SK-MEL-5 (cell line): ENCODE measurements around the gene FTSJ3. TPM values are rescaled to one million over a fixed set of nuclear protein-coding genes. Genes with fewer than 3 reads are reported as not detected.
"Not testable (repeated sequence)": the region's sequence is repeated elsewhere in the genome, so short reads cannot be mapped to it uniquely, and the experiment has no call there.

Experiments used
- DNase-seq: peaks from one replicate; pipeline ENCODE4 v3.0.0-alpha.2; 2016; ENCODE audit warnings: low read depth, low spot score
- in situ Hi-C: cut with HindIII; loops from 2 replicates; pipeline ENCODE4 v1.10.0; 2016; ENCODE audit warnings: low sequenced_read_pairs, high pct_unique_total_duplicates, low pct_unique_long_range_greater_than_20kb
- total RNA-seq: library from RNA; depleted of rRNA; stranded (reverse); fragments of >200 nt; shearing (Covaris generic); gene quantifications from 2 replicates; pipeline ENCODE4 v1.2.3, GENCODE V29; 2014

FTSJ3 gene
- total RNA-seq, 1 experiment from 2014 or later = 51.6 TPM

DNA sequence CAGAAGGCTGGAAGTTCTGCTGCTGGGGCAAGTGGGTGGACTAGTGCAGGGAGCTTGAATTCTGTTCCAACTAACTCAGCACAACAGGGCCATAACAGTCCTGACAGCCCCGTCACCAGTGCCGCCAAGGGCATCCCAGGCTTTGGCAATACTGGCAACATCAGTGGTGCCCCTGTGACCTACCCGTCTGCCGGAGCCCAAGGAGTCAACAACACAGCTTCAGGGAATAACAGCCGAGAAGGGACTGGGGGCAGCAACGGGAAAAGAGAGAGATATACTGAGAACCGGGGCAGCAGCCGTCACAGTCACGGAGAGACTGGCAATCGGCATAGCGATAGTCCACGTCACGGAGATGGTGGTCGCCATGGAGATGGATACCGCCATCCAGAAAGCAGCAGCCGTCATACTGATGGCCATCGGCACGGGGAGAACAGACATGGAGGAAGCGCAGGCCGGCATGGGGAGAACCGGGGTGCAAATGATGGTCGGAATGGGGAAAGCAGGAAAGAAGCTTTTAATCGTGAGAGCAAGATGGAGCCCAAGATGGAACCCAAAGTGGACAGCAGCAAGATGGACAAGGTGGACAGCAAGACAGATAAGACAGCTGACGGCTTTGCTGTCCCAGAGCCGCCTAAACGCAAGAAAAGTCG is 9.6 kb downstream of the FTSJ3 start:
- in situ Hi-C loops = no loop called here

GRCh38 chr17:63816669-63817068 is 10.8 kb downstream of the FTSJ3 start:
- DNase-seq = no peak
- in situ Hi-C loops = no loop called here

More for the DNA sequence above, 9.6 kb downstream of the FTSJ3 start:
- no peak for DNase-seq

GRCh38 chr17:63816123-63816522 is 11.3 kb downstream of the FTSJ3 start:
- in situ Hi-C loops = no loop called here
- no peak for DNase-seq

- in situ Hi-C loops = no loop called here
Observed at GRCh38 chr17:63809970-63810369, 17.5 kb downstream of the FTSJ3 start.

GRCh38 chr17:63805591-63805990 is 21.9 kb downstream of the FTSJ3 start:
- no peak for DNase-seq
- in situ Hi-C loops = no loop called here

More at GRCh38 chr17:63809970-63810369, 17.5 kb downstream of the FTSJ3 start:
- no peak for DNase-seq

DNA sequence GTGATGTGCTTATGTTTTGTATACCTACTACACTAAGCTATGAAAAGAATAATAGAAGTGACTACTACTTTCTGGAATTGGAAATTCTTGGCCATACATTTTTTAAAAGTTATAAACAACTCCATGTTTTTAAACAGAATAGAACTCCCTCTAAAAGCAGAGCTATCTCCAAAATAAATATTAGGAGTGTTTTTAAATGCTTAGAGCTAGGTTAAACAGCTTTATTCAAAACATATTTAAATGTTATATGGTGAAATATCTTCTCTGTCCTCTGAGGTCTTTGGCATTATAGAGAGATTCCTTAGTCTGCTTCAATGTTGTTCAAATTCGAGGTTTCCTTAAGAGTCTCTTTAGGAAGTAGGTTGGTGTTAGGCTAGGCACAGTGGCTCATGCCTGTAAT is 23.1 kb downstream of the FTSJ3 start:
- in situ Hi-C loops = no loop called here
- no peak for DNase-seq

DNA sequence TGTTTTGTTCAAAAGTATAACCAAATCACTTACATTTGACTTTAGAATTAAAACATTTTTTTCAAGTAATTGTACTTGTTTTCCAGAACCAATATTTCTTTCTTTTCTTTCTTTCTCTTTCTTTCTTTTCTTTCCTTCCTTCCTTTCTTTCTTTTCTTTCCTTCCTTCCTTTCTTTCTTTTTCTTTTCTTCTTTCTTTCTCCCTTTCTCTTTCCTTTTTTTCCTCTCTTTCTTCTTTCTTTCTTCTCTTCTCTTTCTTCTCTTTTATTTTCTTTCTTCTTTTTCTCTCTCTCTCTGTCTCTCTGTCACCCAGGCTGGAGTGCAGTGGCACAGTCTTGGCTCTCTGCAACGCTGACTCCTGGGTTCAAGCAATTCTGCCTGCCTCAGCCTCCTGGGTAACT is 26.7 kb downstream of the FTSJ3 start:
- in situ Hi-C loops = no loop called here
- no peak for DNase-seq

GRCh38 chr17:63798572-63799106 is 28.8 kb downstream of the FTSJ3 start:
- in situ Hi-C loops = no loop called here
- no peak for DNase-seq

- in situ Hi-C loops, DNase-seq: not testable (repeated sequence)
Observed at GRCh38 chr17:63796375-63796774, 31.1 kb downstream of the FTSJ3 start.

GRCh38 chr17:63792055-63792729 is 35.3 kb downstream of the FTSJ3 start:
- no peak for DNase-seq
- in situ Hi-C loops = no loop called here

DNA sequence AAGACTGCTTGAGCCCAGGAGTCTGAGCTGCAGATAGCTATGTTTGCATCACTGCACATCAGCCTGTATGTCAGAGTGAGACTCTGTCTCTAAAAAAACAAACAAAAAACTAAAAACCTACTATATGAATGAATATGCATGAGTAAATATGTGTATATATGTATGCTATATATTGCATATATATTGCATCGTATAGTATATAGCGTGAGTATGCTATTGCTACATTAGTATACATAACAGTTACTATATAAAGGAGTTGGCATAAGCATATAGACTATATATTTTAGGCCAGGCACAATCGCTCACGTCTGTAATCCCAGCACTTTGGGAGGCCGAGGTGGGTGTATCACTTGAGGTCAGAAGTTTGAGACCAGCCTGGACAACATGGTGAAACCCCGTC is 37.4 kb downstream of the FTSJ3 start:
- in situ Hi-C loops = no loop called here

DNA sequence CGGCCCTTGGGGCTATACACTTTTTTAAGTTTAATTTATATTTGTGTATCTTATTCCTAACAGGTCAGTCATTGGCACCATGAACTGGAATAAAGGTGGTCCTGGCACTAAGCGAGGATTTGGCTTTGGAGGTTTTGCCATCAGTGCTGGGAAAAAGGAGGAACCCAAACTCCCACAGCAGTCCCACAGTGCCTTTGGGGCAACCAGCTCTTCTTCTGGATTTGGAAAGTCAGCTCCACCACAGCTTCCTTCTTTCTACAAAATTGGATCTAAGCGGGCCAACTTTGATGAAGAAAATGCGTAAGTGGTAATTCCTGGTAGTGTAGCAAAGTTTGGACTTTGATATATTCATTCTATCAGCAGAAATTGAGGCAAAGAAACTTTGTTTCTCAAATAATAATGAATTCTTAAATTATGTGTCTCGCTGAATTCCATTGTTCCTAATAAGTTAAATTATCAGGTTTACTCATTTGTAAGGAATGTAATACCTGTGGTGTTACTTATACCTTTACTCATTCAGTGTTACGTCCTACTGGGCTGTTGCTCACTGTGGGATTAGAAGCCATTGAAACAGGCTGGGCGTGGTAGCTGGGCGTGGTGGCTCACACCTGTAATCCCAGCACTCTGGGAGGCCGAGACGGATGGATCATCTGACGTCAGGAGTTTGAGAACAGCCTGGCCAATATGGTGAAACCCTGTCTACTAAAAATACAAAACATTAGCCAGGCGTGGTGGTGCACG is 40.3 kb downstream of the FTSJ3 start:
- no peak for DNase-seq
- in situ Hi-C loops = no loop called here

More for the DNA sequence above, 37.4 kb downstream of the FTSJ3 start:
- DNase-seq = no peak

GRCh38 chr17:63786117-63786516 is 41.3 kb downstream of the FTSJ3 start:
- DNase-seq = peak; percentile 24
- in situ Hi-C loops = no loop called here

DNA sequence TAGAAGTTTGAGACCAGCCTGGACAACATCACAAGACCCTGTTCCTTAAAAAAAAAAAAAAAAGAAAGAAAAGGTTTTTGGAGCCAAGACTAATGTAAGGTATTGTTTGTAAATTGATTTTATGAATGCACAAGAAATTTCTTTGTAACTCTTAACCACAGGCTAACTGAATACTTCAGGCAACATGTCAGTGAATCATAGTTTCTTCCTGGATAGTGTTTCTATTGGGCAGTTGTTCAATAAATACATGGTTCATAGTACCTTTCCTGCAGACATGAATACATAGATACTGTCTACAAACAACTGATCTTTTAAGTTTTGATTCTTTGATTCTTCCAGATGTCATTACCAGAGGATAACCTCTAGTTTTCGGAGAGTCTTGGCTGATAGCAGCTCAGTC is 41.9 kb downstream of the FTSJ3 start:
- in situ Hi-C loops = no loop called here
- peak; percentile 95 for DNase-seq

- DNase-seq = no peak
- in situ Hi-C loops = no loop called here
Observed at GRCh38 chr17:63783522-63783921, 43.9 kb downstream of the FTSJ3 start.

DNA sequence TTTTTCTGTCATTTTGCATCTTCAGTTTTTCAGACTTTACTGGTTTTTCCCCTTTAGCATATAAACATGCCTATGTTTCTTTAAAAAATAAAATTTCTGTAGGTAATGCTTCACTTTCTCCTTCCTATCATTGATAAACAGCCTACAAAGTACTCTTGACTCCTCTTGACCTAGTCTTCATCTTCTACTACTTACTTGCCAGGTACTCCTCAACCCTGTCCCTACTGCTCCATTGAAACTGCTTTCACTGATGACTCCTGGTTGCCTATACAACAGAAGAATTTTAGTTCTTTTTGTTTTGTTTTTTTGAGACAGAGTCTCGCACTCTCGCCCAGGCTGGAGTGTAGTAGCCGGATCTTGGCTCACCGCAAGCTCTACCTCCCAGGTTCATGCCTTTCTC is 46.5 kb downstream of the FTSJ3 start:
- in situ Hi-C loops = no loop called here
- DNase-seq = no peak

- in situ Hi-C loops = no loop called here
- DNase-seq = peak; percentile 65
Observed at GRCh38 chr17:63780507-63780906, 47.0 kb downstream of the FTSJ3 start.

- in situ Hi-C loops = no loop called here
- no peak for DNase-seq
Observed at GRCh38 chr17:63775420-63775819, 52.0 kb downstream of the FTSJ3 start.

DNA sequence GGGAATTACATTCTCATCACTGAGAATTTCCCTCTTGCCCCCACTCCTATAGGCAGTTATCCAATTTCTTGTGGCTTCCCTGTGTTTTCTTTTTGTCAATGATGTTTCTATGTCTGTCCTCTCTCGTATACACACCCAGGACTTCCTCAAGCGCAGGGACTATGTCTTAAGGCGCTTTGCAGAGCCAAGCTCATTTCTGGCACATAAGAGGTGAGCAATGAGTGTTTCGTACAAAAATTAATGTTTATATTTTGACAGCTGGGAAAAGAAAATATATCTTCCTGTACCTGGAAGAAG is 52.5 kb downstream of the FTSJ3 start:
- in situ Hi-C loops = no loop called here
- DNase-seq = peak; percentile 21
